ENCODE results near the gene LMTK2. TPM values are rescaled to one million over a fixed set of nuclear protein-coding genes. Genes with fewer than 3 reads are reported as not detected.
A peak's percentile ranks its signal among the peaks of the same experiment; 100 is the strongest.

Gene LMTK2
- total and polyA plus RNA-seq, 2 donors (not counting 1 experiment from before 2014, with no cell fraction given), result 5.2 to 6.9 TPM

- no peak overlapping the region for H3K4me2 ChIP-seq (ENCODE audit: extremely low read depth, insufficient read depth, low read length)
- no peaks in the 10 kb centered on the region for H3K4me1 ChIP-seq (ENCODE audit: control insufficient read depth, extremely low read depth, insufficient read depth, low read length)
- no peak overlapping the region for H3K4me3 ChIP-seq (replicated peaks in 1 of 4; ENCODE audit: control extremely low read depth in 1 of 4, insufficient read depth in 1 of 4, low read depth in 3 of 4, low read length in 4 of 4)
- H2AFZ ChIP-seq (ENCODE audit: low read length), result no peak overlapping the region
- peak; percentile 51 to 87 for DNase-seq (ENCODE audit: low read depth in 2 of 2)
- no peaks in the 10 kb centered on the region for H3K9me3 ChIP-seq (ENCODE audit: control insufficient read depth, insufficient read depth, low read depth, low read length)
- TF ChIP-seq CTCF (conservative IDR thresholded peaks at IDR 0.05 in 1 of 2, IDR thresholded peaks at IDR 0.05 in 1 of 2; ENCODE audit: low read depth in 1 of 2, low read length in 2 of 2), result no peak
- no peak for TF ChIP-seq EZH2 (IDR thresholded peaks at IDR 0.05; ENCODE audit: low read length, missing control alignments)
- H3K9ac ChIP-seq (ENCODE audit: insufficient read depth, low read length), result no peak overlapping the region
- H3K27ac ChIP-seq (ENCODE audit: insufficient read depth, low read length), result no peak overlapping the region
- H3K36me3 ChIP-seq (ENCODE audit: control insufficient read depth, insufficient read depth, low read length), result peaks cover under 1% of the 10 kb centered on the region
- H4K20me1 ChIP-seq (ENCODE audit: control insufficient read depth, extremely low read depth, insufficient read depth, low read length), result no peaks in the 10 kb centered on the region
- no peaks in the 10 kb centered on the region for H3K79me2 ChIP-seq (ENCODE audit: control insufficient read depth, insufficient read depth, low read length)
- no peaks in the 10 kb centered on the region for H3K27me3 ChIP-seq (ENCODE audit: control insufficient read depth, insufficient read depth, low read length)
Observed at GRCh38 chr7:98186452-98187137, 79.9 kb downstream of the LMTK2 start.

- no peak overlapping the region for H3K9ac ChIP-seq (ENCODE audit: insufficient read depth, low read length)
- H4K20me1 ChIP-seq (ENCODE audit: control insufficient read depth, extremely low read depth, insufficient read depth, low read length), result no peaks in the 10 kb centered on the region
- H3K36me3 ChIP-seq (ENCODE audit: control insufficient read depth, insufficient read depth, low read length), result peaks cover 4% of the 10 kb centered on the region
- DNase-seq (ENCODE audit: low read depth in 2 of 2), result no peak
- no peak overlapping the region for H3K4me3 ChIP-seq (replicated peaks in 1 of 4; ENCODE audit: control extremely low read depth in 1 of 4, insufficient read depth in 1 of 4, low read depth in 3 of 4, low read length in 4 of 4)
- TF ChIP-seq EZH2 (IDR thresholded peaks at IDR 0.05; ENCODE audit: low read length, missing control alignments) (no peak), CTCF (conservative IDR thresholded peaks at IDR 0.05 in 1 of 2, IDR thresholded peaks at IDR 0.05 in 1 of 2; ENCODE audit: low read depth in 1 of 2, low read length in 2 of 2) (no peak)
- H2AFZ ChIP-seq (ENCODE audit: low read length), result no peak overlapping the region
- no peaks in the 10 kb centered on the region for H3K9me3 ChIP-seq (ENCODE audit: control insufficient read depth, insufficient read depth, low read depth, low read length)
- no peaks in the 10 kb centered on the region for H3K79me2 ChIP-seq (ENCODE audit: control insufficient read depth, insufficient read depth, low read length)
- H3K27ac ChIP-seq (ENCODE audit: insufficient read depth, low read length), result no peak overlapping the region
- no peaks in the 10 kb centered on the region for H3K27me3 ChIP-seq (ENCODE audit: control insufficient read depth, insufficient read depth, low read length)
- no peaks in the 10 kb centered on the region for H3K4me1 ChIP-seq (ENCODE audit: control insufficient read depth, extremely low read depth, insufficient read depth, low read length)
- H3K4me2 ChIP-seq (ENCODE audit: extremely low read depth, insufficient read depth, low read length), result no peak overlapping the region
Observed at GRCh38 chr7:98187138-98187502, 80.5 kb downstream of the LMTK2 start.

- H3K4me1 ChIP-seq (ENCODE audit: control insufficient read depth, extremely low read depth, insufficient read depth, low read length), result no peaks in the 10 kb centered on the region
- H3K36me3 ChIP-seq (ENCODE audit: control insufficient read depth, insufficient read depth, low read length), result peaks cover 4% of the 10 kb centered on the region
- no peak overlapping the region for H2AFZ ChIP-seq (ENCODE audit: low read length)
- H3K27ac ChIP-seq (ENCODE audit: insufficient read depth, low read length), result no peak overlapping the region
- no peaks in the 10 kb centered on the region for H3K9me3 ChIP-seq (ENCODE audit: control insufficient read depth, insufficient read depth, low read depth, low read length)
- no peak for TF ChIP-seq EZH2 (IDR thresholded peaks at IDR 0.05; ENCODE audit: low read length, missing control alignments)
- TF ChIP-seq CTCF (conservative IDR thresholded peaks at IDR 0.05 in 1 of 2, IDR thresholded peaks at IDR 0.05 in 1 of 2; ENCODE audit: low read depth in 1 of 2, low read length in 2 of 2), result no peak
- no peak overlapping the region for H3K4me2 ChIP-seq (ENCODE audit: extremely low read depth, insufficient read depth, low read length)
- H3K27me3 ChIP-seq (ENCODE audit: control insufficient read depth, insufficient read depth, low read length), result no peaks in the 10 kb centered on the region
- no peaks in the 10 kb centered on the region for H4K20me1 ChIP-seq (ENCODE audit: control insufficient read depth, extremely low read depth, insufficient read depth, low read length)
- no peak for DNase-seq (ENCODE audit: low read depth in 2 of 2)
- H3K9ac ChIP-seq (ENCODE audit: insufficient read depth, low read length), result no peak overlapping the region
- H3K4me3 ChIP-seq (replicated peaks in 1 of 4; ENCODE audit: control extremely low read depth in 1 of 4, insufficient read depth in 1 of 4, low read depth in 3 of 4, low read length in 4 of 4), result no peak overlapping the region
- no peaks in the 10 kb centered on the region for H3K79me2 ChIP-seq (ENCODE audit: control insufficient read depth, insufficient read depth, low read length)
Observed at GRCh38 chr7:98189559-98189958, 82.9 kb downstream of the LMTK2 start.

Data from fibroblast of lung (primary cell).